Embryonic facial prominence (tissue), 1 donor: Measurements from ENCODE around the gene CTNNBIP1.
"Not testable (repeated sequence)": the region's sequence is repeated elsewhere in the genome, so short reads cannot be mapped to it uniquely, and the experiment has no call there.

Source experiments
- DNase-seq: peaks from one replicate; pipeline ENCODE4 v3.0.0-alpha.2; 2016; ENCODE audit errors: extremely low spot score

Gene CTNNBIP1, protein sequence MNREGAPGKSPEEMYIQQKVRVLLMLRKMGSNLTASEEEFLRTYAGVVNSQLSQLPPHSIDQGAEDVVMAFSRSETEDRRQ

DNA sequence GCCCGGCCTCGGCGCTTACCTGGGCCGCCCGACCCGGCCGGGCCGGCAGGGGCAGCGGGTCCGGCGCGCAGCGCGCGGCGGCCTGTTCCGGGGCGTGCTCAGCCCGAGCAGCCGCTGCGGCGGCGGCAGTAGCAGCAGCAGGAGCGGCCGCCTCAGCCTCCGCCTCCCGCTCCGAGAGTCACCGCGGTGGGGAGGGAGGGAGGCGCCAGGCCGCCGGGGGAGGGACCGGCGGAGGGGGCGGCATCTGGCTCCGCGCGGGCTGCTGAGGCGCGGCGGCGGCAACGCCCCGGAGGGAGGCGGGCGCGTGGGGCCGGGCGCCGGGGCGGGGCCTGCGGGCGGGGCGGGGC is at the start of gene CTNNBIP1:
CTNNBIP1 (minus strand) TSS at position 194 of the 347 bp plus-strand sequence. CDS start 38,205 bp downstream, outside the sequence.
- DNase-seq = no peak

DNA sequence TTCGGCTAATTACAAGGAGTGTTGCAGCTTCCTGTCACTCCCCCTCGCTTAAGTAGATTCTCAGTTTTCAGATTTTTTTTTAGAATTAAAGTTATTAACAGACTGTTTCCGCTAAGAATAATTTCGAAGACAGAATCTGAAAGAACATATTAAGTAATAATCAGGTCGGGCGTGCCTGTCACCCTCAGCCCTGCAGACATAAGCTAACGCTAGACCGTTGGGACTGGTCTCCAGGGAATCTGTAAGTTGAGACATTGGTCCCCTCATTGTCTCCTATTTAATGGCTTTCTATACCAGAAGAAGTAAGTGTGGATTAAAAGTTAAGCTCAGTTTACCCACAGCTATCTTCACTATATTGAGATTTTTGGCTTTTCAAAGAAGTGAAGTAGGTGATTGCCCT is 47.7 kb upstream of the CTNNBIP1 start:
- no peak for DNase-seq

DNA sequence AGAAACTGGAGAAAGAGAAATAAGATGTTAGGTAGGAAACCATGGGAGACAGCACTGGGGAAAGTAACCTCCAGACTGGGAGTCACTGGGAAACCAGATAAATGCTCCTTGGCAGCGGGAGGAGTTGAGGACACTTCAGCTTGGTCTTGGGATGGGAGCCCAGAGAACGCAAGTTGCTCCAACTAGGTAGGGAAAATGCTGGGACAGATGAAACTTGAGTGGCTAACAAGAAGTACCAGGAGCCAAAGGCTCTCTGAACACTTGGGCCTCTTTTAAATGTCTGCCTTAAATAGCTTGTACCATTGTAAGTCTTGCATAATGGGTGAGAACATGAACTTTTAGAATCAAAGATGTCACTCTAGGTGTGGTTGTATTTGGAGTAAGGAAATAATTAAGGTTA is 36.2 kb upstream of the CTNNBIP1 start:
- DNase-seq = no peak

DNA sequence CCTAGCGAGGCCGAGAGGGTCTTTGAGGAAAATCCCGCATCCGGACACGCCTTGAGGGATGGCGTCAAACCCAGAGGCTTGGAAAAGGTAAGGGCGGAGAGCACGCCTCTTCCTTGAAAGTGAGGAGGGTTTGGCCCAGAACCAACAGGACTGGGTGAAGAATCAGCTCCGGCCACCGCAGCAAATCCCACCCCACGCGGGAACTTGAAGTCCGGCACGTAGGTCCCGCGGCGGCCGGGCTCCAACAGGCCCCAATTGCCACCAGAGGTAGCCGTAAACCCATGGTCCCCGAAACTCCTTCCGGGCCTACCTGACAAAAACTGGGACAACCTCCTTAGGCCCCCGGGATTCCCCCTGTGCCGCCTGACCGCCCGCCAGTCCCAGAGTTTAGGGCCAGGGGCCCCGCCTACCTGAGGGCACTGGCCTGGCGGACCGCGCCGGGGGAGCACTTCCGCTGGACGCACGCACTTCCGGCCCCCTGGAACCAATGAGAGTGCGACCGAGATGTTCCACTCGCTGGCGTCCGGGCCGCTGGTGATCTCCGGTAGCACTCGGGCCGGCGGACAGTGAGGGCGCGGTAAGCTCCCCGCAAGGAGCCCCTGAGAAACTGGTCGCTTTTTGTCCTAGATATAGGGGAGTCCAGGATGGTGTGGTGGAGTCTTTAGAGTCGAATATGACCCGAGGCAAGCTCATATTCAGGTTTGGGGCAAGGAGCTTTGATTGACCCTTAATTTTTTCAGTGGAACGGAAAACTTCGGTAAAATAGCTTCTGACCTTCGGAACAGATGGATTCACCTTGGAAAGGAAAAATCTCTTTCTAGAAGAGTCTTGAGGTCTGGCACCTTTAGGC is 33.1 kb upstream of the CTNNBIP1 start, which contains the start of the genes LZIC and NMNAT1:
LZIC (minus strand) TSS at position 453 of the 850 bp plus-strand sequence. CDS start 6,772 bp downstream, outside the sequence.
NMNAT1 (plus strand) TSS at position 537 of the 850 bp plus-strand sequence. CDS start 28,599 bp downstream, outside the sequence.
- peak; percentile 83 for DNase-seq

DNA sequence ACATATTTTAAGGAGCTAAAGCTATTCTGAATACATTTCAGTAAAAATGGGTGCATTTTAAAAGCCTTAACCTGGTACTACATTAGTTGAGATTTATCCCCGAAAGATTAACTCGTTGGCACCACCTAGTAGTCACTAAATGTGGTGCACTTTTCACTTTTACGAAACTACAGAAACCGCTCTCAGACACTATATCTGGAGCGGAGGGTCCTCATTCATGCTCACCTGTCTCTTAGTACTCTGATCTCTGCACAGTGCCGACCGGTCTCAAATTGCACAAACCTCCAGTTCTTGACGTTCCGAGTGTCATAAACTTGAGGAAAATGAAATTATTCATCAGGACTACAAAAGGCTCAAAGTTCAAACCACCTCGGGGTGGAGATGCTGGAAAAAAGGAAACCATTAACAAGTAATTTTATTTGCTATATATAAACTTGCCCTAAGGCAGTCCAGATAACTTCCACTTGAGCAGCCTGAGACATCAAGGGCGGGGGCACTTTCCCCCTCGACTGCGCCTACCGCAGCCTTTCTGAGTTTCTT is 32.4 kb upstream of the CTNNBIP1 start:
- DNase-seq = no peak

GRCh38 chr1:9929431-9930385 is 19.6 kb upstream of the CTNNBIP1 start:
- no peak for DNase-seq

- DNase-seq = no peak
Observed at GRCh38 chr1:9927259-9927658, 17.2 kb upstream of the CTNNBIP1 start.

DNA sequence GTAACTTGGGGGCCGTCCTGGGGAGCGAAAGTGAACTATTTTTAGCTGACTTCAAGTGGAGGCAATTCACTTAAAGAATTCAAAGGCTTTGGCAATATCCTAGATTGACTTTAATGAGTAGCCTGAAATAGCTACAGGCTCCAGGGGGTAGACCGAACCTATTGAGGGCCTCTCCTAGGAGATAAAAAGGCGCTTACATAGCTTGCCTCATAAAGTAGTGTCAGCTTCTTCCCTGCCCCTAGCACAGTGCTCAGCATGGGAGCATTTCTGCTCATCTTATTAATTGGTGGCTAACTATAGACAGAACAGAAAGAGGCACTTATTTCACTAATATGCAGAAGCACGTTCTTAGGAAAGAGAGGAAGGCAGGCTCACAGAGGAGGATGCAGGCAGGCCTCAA is 12.3 kb upstream of the CTNNBIP1 start:
- no peak for DNase-seq

DNA sequence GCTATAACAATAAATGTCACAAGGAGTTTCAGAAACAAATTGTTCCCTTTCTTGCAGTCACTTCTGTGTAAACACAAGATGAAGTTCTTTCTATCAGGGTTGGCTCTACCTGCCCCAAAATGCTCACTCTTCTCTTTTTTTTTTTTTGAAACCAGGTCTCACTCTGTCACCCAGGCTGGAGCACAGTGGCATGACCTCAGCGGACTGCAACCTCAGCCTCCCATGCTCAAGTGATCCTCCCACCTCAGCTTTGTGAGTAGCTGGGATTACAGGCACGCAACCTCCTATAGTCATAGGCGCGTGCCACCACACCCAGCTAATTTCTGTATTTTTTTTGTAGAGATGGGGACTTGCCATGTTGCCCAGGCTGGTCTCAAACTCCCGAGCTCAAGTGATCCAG is 10.5 kb upstream of the CTNNBIP1 start:
- DNase-seq = no peak

DNA sequence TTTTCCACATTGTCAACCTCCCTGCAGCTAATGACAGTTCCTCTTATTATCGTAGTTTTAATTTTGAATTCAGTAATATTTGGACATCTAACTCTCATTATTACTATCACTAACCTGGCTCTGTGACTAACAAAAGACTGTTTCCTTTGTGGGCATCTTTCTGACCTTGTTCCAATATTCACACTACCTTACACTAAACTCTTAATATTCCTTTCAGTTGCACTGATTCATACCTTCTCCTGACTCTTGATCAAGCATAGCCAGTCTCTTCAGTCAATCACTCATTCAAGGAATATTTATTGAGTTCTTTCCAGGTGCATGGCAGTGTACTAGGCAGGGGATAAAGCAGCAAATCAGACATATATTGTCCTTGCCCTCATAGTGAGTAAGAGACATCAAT is 7.8 kb upstream of the CTNNBIP1 start:
- no peak for DNase-seq

DNA sequence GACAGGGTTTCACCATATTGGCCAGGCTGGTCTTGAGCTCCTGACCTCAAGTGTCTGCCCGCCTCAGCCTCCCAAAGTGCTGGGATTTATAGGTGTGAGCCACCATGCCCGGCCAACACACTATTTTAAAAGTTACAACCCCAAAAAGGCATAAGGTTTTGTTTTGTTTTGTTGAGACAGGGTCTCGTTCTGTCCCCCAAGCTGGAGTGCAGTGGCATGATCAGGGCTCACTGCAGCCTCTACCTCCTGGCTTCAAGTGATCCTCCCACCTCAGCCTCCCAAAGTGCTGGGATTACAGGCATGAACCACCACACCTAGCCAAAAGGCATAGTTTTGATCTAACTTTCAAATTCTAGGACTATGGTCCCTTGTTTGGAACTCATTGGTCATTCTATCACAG is 7.4 kb upstream of the CTNNBIP1 start:
- not testable (repeated sequence) for DNase-seq

GRCh38 chr1:9916452-9916851 is 6.4 kb upstream of the CTNNBIP1 start:
- DNase-seq = no peak

DNA sequence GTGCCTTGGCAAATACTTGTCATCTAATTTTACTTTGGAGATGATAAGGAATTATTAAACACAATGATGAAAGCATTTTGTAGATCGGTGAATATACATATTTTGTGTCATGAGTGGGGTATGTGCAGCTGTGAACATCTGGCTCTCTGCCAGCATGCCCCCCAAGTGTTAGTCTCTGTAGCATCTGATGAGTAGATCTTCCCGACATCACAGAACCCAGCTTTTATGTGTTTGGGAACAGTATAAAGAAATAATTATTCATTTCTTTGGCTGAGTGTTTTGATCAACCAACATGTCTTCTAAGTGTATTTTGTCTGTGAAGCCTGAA is 4.5 kb upstream of the CTNNBIP1 start:
- DNase-seq = no peak

- DNase-seq = no peak
Observed at GRCh38 chr1:9912264-9912936, 2.3 kb upstream of the CTNNBIP1 start.

GRCh38 chr1:9910423-9911178 is 532 bp upstream of the CTNNBIP1 start:
- peak; percentile 95 for DNase-seq

GRCh38 chr1:9909234-9910046 is 629 bp downstream of the CTNNBIP1 start:
- DNase-seq = peak; percentile 22

DNA sequence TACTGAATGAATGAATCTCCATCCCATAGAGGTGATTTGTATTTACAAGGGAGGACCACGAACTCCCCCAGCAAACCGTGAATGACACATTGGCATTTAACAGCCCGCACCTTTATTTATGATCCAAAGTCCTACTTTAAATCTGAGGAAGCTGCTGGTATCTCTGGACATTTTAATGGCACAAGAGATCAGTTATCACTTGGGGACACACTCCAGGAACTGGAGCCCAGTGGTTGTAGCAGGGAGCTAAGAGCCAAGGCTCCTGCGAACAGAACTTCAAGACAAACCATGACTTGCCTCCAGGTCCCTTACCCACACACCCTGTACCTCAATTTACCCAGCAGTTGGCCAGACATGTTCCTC is 1.2 kb downstream of the CTNNBIP1 start:
- DNase-seq = no peak

DNA sequence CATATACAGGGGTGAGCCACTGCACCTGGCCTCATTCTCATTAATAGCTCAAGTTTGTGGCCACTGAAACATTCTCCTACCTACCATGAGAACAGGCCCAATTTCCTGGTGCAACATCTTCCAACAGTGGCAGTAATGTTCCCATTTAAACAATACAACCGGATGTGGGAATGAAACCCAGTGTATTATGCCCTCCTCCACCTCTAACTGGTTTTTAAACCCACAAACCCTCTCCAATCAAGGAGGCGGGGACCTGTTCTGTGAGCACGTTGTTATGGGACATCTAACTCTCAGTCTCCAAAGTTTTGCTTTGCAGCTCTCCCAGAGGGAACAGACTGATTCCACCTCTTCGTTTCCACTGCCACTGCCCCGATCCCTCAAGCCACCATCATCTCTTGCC is 2.6 kb downstream of the CTNNBIP1 start:
- DNase-seq = no peak

- no peak for DNase-seq
Observed at GRCh38 chr1:9906466-9906865, 3.6 kb downstream of the CTNNBIP1 start.

GRCh38 chr1:9905010-9905409 is 5.1 kb downstream of the CTNNBIP1 start:
- no peak for DNase-seq
